Adrenal gland (tissue), 12 donors: Measurements from ENCODE around the gene MBP. TPM values are rescaled to one million over a fixed set of nuclear protein-coding genes. Genes with fewer than 3 reads are reported as not detected.
"Not testable (repeated sequence)": the region's sequence is repeated elsewhere in the genome, so short reads cannot be mapped to it uniquely, and the experiment has no call there.

Source experiments
- DNase-seq, 7 donors: peaks; one replicate each; pipeline ENCODE4 v3.0.0-alpha.2; 2019 to 2020
- H3K27ac ChIP-seq, 5 donors: fragments of 200-600 bp; sonication (generic) in 4 of 5; 1 replicate in 3 of 5; 2 replicates in 2 of 5; pipeline versions ENCODE4 v1.5.1 to v1.8.0; 2016 to 2020; ENCODE audit warnings: mild to moderate bottlenecking in 1 of 5
- H3K27me3 ChIP-seq: fragments of 200-600 bp; 2 replicates; pipeline ENCODE4 v1.8.0; 2021
- H3K36me3 ChIP-seq, 2 donors: fragments of 200-600 bp; replicated peaks in 1 of 2; 1 replicate in 1 of 2; 2 replicates in 1 of 2; pipeline versions ENCODE4 v1.5.1 to v1.8.0; 2018 to 2022
- H3K4me1 ChIP-seq, 2 donors: fragments of 200-600 bp; replicated peaks in 1 of 2; 1 replicate in 1 of 2; 2 replicates in 1 of 2; pipeline versions ENCODE4 v1.5.1 to v1.8.0; 2018 to 2021
- H3K4me3 ChIP-seq, 4 donors: fragments of 200-600 bp; sonication (generic) in 3 of 4; one replicate each; pipeline ENCODE4 v1.5.1; 2016 to 2018
- H3K9me3 ChIP-seq, 3 donors: fragments of 200-600 bp; sonication (generic) in 1 of 3; replicated peaks in 1 of 3; 1 replicate in 2 of 3; 2 replicates in 1 of 3; pipeline versions ENCODE4 v1.5.1 to v1.8.0; 2016 to 2021
- POLR2A ChIP-seq, 2 donors: fragments of 450-650 bp; IDR thresholded peaks; one replicate each; pipeline ENCODE4 v1.6.1; 2017; ENCODE audit warnings: antibody characterized with exemption in 2 of 2, mild to moderate bottlenecking in 2 of 2, moderate library complexity in 1 of 2
- WGBS, 4 donors: extraction: QIAGEN DNeasy Blood & Tissue Kit in 2 of 4; methylation state at CpG; one replicate each; pipeline versions ENCODE4 v1.1.5 to v1.1.7; 2013 to 2017; 5-methylcytosine and 5-hydroxymethylcytosine counted together
- intact Hi-C, 2 donors: fragments of 100-400 bp; cut with DNase I; formaldehyde crosslinking; loops; one replicate each; pipeline versions ENCODE4 v1.14.1 to v1.15.0; 2022 to 2023
- polyA plus RNA-seq, 3 donors: library from polyadenylated mRNA; stranded (reverse); fragments of 200-250 nt in 2 of 3; fragments of 350-450 nt in 1 of 3; fragmentation: Illumina TruSeq in 1 of 3; extraction: RNeasy Lipid Tissue Mini Kit (QIAGEN cat#74804) in 1 of 3; gene quantifications; one replicate each; pipeline ENCODE4 v1.2.3, GENCODE V29; 2013 to 2014
- total RNA-seq, 9 donors: library from RNA; depleted of rRNA in 4 of 9; stranded (reverse); fragments of >200 nt in 4 of 9; fragments of 120-200 nt in 1 of 9; fragmentation: NEBNext Ultra II Directional in 1 of 9; extraction: Animal tissue kit (Norgen Biotek cat#: 25700) in 1 of 9; gene quantifications; one replicate each; pipeline versions ENCODE4 v1.1.0 to v1.2.4, GENCODE V29; 2013 to 2023
- TF ChIP-seq, protein P1 (sequence below), 6 experiments: fragments of 450-650 bp in 4 of 6; fragments of 200-600 bp in 2 of 6; sonication (generic) in 1 of 6; IDR thresholded peaks; 1 replicate in 5 of 6; 2 replicates in 1 of 6; pipeline versions ENCODE4 v1.5.1 to v1.8.0; 2016 to 2021; ENCODE audit warnings: antibody characterized with exemption in 6 of 6, mild to moderate bottlenecking in 2 of 6, moderate library complexity in 1 of 6
- donor health status: healthy with polysubstance abuse.
- donor health status: Bipolar disorder and iron deficiency.
- donor health status: DM: yes; HTN: yes; CAD: no.
- donor health status: DM: no; HTN: no; CAD: no.
- donor health status: DM: no; HTN: no; CAD: no.
- donor health status: DM: yes; HTN: yes; CAD: no.

MBP gene
- total and polyA plus RNA-seq, 12 donors, result 1.8 to 23.7 (median 13.7) TPM

GRCh38 chr18:76993573-76993972 lies 139.0 kb downstream of the MBP start:
- Histone ChIP-seq H3K9me3 (no peaks in the 10 kb centered on the region), H3K27me3 (no peaks in the 10 kb centered on the region), H3K4me1 (no peaks in the 10 kb centered on the region), H3K27ac (no peak overlapping the region), H3K36me3 (no peaks in the 10 kb centered on the region), H3K4me3 (no peak overlapping the region)
- no peak for TF ChIP-seq POLR2A (IDR thresholded peaks at IDR 0.05)
- TF ChIP-seq, protein P1, sequence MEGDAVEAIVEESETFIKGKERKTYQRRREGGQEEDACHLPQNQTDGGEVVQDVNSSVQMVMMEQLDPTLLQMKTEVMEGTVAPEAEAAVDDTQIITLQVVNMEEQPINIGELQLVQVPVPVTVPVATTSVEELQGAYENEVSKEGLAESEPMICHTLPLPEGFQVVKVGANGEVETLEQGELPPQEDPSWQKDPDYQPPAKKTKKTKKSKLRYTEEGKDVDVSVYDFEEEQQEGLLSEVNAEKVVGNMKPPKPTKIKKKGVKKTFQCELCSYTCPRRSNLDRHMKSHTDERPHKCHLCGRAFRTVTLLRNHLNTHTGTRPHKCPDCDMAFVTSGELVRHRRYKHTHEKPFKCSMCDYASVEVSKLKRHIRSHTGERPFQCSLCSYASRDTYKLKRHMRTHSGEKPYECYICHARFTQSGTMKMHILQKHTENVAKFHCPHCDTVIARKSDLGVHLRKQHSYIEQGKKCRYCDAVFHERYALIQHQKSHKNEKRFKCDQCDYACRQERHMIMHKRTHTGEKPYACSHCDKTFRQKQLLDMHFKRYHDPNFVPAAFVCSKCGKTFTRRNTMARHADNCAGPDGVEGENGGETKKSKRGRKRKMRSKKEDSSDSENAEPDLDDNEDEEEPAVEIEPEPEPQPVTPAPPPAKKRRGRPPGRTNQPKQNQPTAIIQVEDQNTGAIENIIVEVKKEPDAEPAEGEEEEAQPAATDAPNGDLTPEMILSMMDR (IDR thresholded peaks at IDR 0.05), result no peak
- peak in 2 of 7 donors; percentile 6 to 33 for DNase-seq
- intact Hi-C loops, result no loop called here
- 89 to 95% (median 91%) methylated on average over 11 of the region's 11 CpGs for WGBS, 4 donors

- Histone ChIP-seq H3K4me3 (no peak overlapping the region), H3K4me1 (no peaks in the 10 kb centered on the region), H3K27me3 (no peaks in the 10 kb centered on the region), H3K36me3 (no peaks in the 10 kb centered on the region), H3K9me3 (no peaks in the 10 kb centered on the region), H3K27ac (no peak overlapping the region)
- peak in 1 of 7 donors; percentile 4 for DNase-seq
- TF ChIP-seq, protein P1 (IDR thresholded peaks at IDR 0.05), result no peak
- 78 to 93% (median 87%) methylated on average over 6 of the region's 6 CpGs for WGBS, 4 donors
- intact Hi-C loops, result no loop called here
These were observed 139.5 kb downstream of the MBP start for GRCh38 chr18:76993085-76993382.

GRCh38 chr18:76992226-76993084 lies 140.1 kb downstream of the MBP start:
- peak in 2 of 7 donors; percentile 8 to 39 for DNase-seq
- Histone ChIP-seq H3K4me1 (no peaks in the 10 kb centered on the region), H3K27ac (no peak overlapping the region), H3K9me3 (no peaks in the 10 kb centered on the region), H3K36me3 (no peaks in the 10 kb centered on the region), H3K4me3 (no peak overlapping the region), H3K27me3 (no peaks in the 10 kb centered on the region)
- intact Hi-C loops, result no loop called here
- WGBS, 4 donors, result 74 to 86% (median 82%) methylated on average over 17 of the region's 17 CpGs
- no peak for TF ChIP-seq POLR2A (IDR thresholded peaks at IDR 0.05)
- TF ChIP-seq, protein P1 (IDR thresholded peaks at IDR 0.05), result no peak

DNA sequence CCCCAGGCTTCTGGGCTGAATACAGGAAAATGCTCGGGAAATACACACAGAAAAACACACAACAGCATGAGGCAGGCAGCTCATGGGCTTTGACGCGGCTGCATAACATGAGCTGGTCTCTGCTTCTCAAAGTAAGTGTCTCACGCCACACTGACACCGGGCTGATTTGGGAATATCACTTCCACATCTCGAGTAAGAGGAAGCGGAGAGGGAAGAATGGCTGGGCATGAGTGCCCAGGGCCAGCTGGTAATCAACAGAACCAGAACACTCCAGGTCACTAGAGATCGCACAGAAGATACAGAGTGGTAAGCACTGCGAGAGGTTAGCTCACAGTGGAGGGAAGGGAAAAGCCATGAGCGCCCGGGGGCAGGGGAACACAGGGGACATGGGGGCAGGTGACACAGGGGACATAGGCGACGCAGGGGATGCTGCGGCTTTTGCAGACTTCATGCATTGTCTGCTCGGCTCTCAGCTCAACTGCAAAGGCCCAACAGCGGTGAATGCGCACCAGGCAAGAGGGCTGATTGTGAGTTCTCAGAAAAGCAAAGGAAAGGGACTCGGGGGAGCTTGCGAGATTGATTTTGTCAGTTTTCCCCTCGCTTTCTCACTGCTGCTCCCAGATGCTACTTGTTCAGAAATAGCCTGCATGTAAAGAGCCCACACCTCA lies 141.4 kb downstream of the MBP start:
- Histone ChIP-seq H3K4me3 (no peak overlapping the region), H3K9me3 (no peaks in the 10 kb centered on the region), H3K4me1 (no peaks in the 10 kb centered on the region), H3K27ac (peak overlapping the region in 2 of 5 donors; percentile 26 to 29), H3K36me3 (no peaks in the 10 kb centered on the region), H3K27me3 (no peaks in the 10 kb centered on the region)
- TF ChIP-seq, protein P1 (IDR thresholded peaks at IDR 0.05), result no peak
- no peak for TF ChIP-seq POLR2A (IDR thresholded peaks at IDR 0.05)
- 70 to 86% (median 81%) methylated on average over 20 of the region's 20 CpGs for WGBS, 4 donors
- intact Hi-C loops, result no loop called here
- DNase-seq, result peak in 4 of 7 donors; percentile 22 to 64 (median 34)

DNA sequence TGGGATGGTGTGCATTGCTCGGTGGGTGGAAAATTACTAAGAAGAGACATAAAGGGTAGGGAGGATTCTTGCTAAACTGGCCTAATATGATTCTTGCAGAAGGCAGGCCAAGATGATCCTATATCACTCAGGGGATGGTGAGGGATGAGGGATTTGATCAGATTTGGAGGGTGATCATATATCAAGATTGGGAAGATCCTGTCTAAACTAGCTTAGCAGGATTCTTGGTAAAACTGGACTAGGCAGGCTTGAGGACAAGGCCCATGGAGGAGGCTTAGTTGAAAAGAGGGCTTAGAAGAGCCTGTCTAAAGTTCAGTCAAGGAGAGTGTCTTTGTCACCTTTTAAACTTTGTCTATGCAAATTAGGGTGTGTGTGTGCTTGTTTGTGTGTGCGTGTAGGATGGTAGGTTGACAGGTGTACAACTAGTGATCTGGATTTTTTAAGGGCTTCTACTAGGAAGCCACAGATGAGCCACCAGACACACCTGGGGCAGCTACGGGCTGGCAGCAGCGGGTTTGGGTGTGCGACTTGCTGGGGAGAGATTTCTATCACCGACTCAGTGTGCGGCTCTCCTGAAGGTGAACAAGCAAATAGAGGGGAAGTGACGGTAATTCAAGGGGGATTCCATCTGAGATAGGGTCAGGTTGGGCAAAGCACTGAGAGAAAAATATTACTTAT lies 142.1 kb downstream of the MBP start:
- intact Hi-C loops, result not testable (repeated sequence)
- peak overlapping the region in 2 of 5 donors; percentile 26 to 29 for H3K27ac ChIP-seq

More for the DNA sequence above, 142.1 kb downstream of the MBP start:
- WGBS, 4 donors, result 79 to 85% (median 82%) methylated on average over 8 of the region's 8 CpGs
- not testable (repeated sequence) for H3K4me1 ChIP-seq, H3K4me3 ChIP-seq, H3K36me3 ChIP-seq, H3K9me3 ChIP-seq, H3K27me3 ChIP-seq
- peak in 2 of 7 donors; percentile 15 to 27 for DNase-seq
